Stomach smooth muscle (tissue), 2 donors: ENCODE data around the gene RAMP1.
"Not testable (repeated sequence)": the region's sequence is repeated elsewhere in the genome, so short reads cannot be mapped to it uniquely, and the experiment has no call there.

Experiments
- H3K27ac ChIP-seq: one replicate; pipeline ENCODE4 v1.7.0; 2013; ENCODE audit warnings: mild to moderate bottlenecking, low read length, inconsistent platforms
- H3K27me3 ChIP-seq, 2 donors: one replicate each; pipeline ENCODE4 v1.7.0; 2013; ENCODE audit warnings: low read length in 2 of 2; ENCODE audit not compliant: insufficient read depth in 2 of 2, control insufficient read depth in 1 of 2
- H3K36me3 ChIP-seq, 2 donors: one replicate each; pipeline ENCODE4 v1.7.0; 2013; ENCODE audit warnings: low read length in 2 of 2; ENCODE audit not compliant: control insufficient read depth in 2 of 2, insufficient read depth in 2 of 2
- H3K4me1 ChIP-seq: one replicate; pipeline ENCODE4 v1.7.0; 2013; ENCODE audit warnings: low read length; ENCODE audit not compliant: control insufficient read depth, insufficient read depth
- H3K4me3 ChIP-seq, 2 donors: one replicate each; pipeline ENCODE4 v1.7.0; 2013; ENCODE audit warnings: low read length in 2 of 2
- H3K9ac ChIP-seq, 2 donors: one replicate each; pipeline ENCODE4 v1.7.0; 2013; ENCODE audit warnings: low read length in 2 of 2, mild to moderate bottlenecking in 1 of 2
- H3K9me3 ChIP-seq, 2 donors: one replicate each; pipeline ENCODE4 v1.7.0; 2013; ENCODE audit warnings: low read length in 2 of 2; ENCODE audit not compliant: control insufficient read depth in 2 of 2
- donor health status: healthy.
- donor health status: Pancreatic carcinoma.

RAMP1 gene

GRCh38 chr2:237934186-237934585 is 74.8 kb downstream of the RAMP1 start:
- Histone ChIP-seq H3K4me3 (no peak overlapping the region), H3K27ac (no peak overlapping the region), H3K9ac (no peak overlapping the region), H3K27me3 (no peaks in the 10 kb centered on the region), H3K4me1 (peaks cover 16% of the 10 kb centered on the region), H3K9me3 (no peaks in the 10 kb centered on the region), H3K36me3 (no peaks in the 10 kb centered on the region)

GRCh38 chr2:237935740-237936452 is 76.5 kb downstream of the RAMP1 start:
- no peak overlapping the region for H3K27ac ChIP-seq
- H3K4me1 ChIP-seq: peaks cover 12% of the 10 kb centered on the region
- H3K9ac ChIP-seq: no peak overlapping the region
- no peaks in the 10 kb centered on the region for H3K27me3 ChIP-seq
- no peaks in the 10 kb centered on the region for H3K36me3 ChIP-seq
- no peaks in the 10 kb centered on the region for H3K9me3 ChIP-seq
- H3K4me3 ChIP-seq: no peak overlapping the region

GRCh38 chr2:237939251-237939650 is 79.8 kb downstream of the RAMP1 start:
- Histone ChIP-seq H3K27ac (no peak overlapping the region), H3K36me3 (no peaks in the 10 kb centered on the region), H3K4me1 (no peaks in the 10 kb centered on the region), H3K4me3 (no peak overlapping the region), H3K9me3 (no peaks in the 10 kb centered on the region), H3K27me3 (no peaks in the 10 kb centered on the region), H3K9ac (no peak overlapping the region)

- no peaks in the 10 kb centered on the region for H3K36me3 ChIP-seq
- H3K9me3 ChIP-seq: no peaks in the 10 kb centered on the region
- no peak overlapping the region for H3K4me3 ChIP-seq
- H3K27me3 ChIP-seq: no peaks in the 10 kb centered on the region
- no peak overlapping the region for H3K9ac ChIP-seq
- H3K27ac ChIP-seq: no peak overlapping the region
- H3K4me1 ChIP-seq: no peaks in the 10 kb centered on the region
Observed at GRCh38 chr2:237940828-237941227, 81.4 kb downstream of the RAMP1 start.

- Histone ChIP-seq H3K36me3 (no peaks in the 10 kb centered on the region), H3K27me3 (no peaks in the 10 kb centered on the region), H3K9me3 (no peaks in the 10 kb centered on the region), H3K27ac (no peak overlapping the region), H3K4me1 (no peaks in the 10 kb centered on the region), H3K9ac (no peak overlapping the region), H3K4me3 (no peak overlapping the region)
Observed at GRCh38 chr2:237941239-237941638, 81.8 kb downstream of the RAMP1 start.

DNA sequence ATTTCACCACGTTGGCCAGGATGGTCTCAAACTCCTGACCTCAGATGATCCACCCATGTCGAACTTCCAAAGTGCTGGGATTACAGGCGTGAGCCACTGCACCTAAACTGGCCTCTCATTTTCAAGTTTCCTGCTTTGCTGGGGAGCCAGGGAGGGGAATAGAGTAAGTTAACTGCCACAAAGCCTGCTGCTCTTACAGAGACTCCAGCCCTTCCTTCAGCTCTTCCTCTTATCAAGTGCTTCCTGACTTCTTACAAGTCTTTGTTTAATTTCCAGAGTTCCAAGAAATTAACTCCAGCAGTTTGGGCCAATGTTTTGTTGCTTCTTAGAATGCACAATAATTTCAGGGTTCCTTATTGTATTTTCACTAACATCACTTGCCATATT is 83.1 kb downstream of the RAMP1 start:
- Histone ChIP-seq H3K4me1 (no peaks in the 10 kb centered on the region), H3K9me3 (no peaks in the 10 kb centered on the region), H3K9ac (no peak overlapping the region), H3K4me3 (no peak overlapping the region), H3K27ac (no peak overlapping the region), H3K36me3 (no peaks in the 10 kb centered on the region), H3K27me3 (no peaks in the 10 kb centered on the region)

DNA sequence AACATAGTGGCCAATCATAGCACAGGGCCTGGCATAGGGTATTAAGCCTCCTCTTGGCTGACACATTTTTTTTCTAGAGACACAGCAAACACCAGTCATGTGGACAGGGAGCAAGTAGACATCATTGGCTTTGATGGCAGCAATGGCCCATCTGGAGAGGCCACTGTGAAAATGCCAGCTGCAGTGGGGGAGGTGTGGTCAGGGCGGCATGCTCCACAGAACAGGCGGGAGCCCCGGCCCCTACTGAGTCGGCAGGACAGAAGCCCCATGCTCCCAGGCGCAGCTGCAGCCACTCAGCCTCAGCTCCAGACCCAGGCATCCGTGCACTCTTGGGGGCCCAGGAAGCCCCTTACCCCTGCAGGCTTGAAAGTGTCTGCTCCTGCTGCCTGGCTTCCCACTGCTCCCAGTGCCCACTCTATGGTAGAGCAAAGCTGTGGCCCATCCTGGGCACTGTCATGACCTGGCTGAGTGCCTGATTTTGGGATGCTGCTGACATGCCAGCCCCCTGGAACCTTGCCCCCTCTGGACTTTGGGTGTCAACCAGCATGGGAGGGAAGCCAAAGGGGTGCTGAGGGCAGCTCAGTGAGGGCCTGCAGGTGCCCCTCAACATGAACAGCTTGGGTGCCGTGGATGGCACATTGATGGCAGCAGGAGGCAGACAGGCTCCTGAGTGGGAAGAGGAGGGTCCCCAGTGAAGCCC is 84.1 kb downstream of the RAMP1 start:
- H3K9me3 ChIP-seq: no peaks in the 10 kb centered on the region

GRCh38 chr2:237944302-237944701 is 84.9 kb downstream of the RAMP1 start:
- Histone ChIP-seq H3K9ac (no peak overlapping the region), H3K4me3 (no peak overlapping the region), H3K27ac (no peak overlapping the region), H3K4me1 (no peaks in the 10 kb centered on the region), H3K27me3 (no peaks in the 10 kb centered on the region), H3K36me3 (no peaks in the 10 kb centered on the region), H3K9me3 (no peaks in the 10 kb centered on the region)

More for the DNA sequence above, 84.1 kb downstream of the RAMP1 start:
- Histone ChIP-seq H3K27ac (no peak overlapping the region), H3K27me3 (no peaks in the 10 kb centered on the region), H3K4me3 (no peak overlapping the region), H3K9ac (no peak overlapping the region), H3K4me1 (no peaks in the 10 kb centered on the region), H3K36me3 (no peaks in the 10 kb centered on the region)

GRCh38 chr2:237946423-237946822 is 87.0 kb downstream of the RAMP1 start:
- Histone ChIP-seq H3K9ac (no peak overlapping the region), H3K27me3 (no peaks in the 10 kb centered on the region), H3K9me3 (no peaks in the 10 kb centered on the region), H3K36me3 (no peaks in the 10 kb centered on the region), H3K27ac (no peak overlapping the region), H3K4me1 (no peaks in the 10 kb centered on the region), H3K4me3 (no peak overlapping the region)

DNA sequence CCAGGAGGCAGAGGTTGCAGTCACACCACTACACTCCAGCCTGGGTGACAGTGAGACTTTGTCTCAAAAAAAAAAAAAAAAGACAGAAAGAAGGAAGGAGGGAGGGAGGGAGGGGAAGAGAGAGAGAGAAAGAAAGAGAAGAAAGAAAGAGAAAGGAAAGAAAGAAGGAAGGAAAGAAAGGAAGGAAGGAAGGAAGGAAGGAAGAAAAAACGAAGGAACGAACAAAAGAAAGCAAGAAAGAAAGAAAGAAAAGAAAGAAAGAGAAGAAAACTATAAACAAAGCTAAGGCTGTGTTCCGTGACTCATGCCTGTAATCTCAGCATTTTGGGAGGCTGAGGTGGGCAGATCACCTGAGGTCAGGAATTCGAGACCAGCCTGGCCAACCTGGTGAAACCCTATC is 91.9 kb downstream of the RAMP1 start:
- not testable (repeated sequence) for H3K4me3 ChIP-seq, H3K9me3 ChIP-seq, H3K4me1 ChIP-seq, H3K36me3 ChIP-seq, H3K9ac ChIP-seq, H3K27ac ChIP-seq
- peaks cover 13 to 16% of the 10 kb centered on the region in 2 donors for H3K27me3 ChIP-seq

DNA sequence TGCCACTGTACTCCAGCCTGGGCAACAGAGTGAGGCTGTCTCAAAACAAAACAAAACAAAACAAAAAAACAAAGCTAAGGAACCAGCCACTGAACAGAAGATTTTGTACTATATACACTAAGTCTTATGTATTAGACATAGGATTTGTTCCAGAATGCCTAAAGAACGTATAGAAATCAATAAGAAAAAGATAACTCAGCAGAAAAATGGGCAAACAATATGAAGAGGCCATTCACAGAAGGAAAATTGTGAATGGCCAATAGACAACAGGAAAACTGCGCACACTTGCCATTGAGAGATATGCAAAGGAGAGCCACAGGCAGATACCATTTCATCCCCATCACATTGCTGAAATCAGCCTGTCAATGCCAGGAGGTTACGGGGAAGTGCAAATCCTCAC is 92.5 kb downstream of the RAMP1 start:
- Histone ChIP-seq H3K27me3 (peaks cover 13 to 16% of the 10 kb centered on the region in 2 donors), H3K9ac (no peak overlapping the region), H3K27ac (no peak overlapping the region), H3K36me3 (no peaks in the 10 kb centered on the region), H3K9me3 (no peaks in the 10 kb centered on the region), H3K4me3 (no peak overlapping the region), H3K4me1 (peaks cover 6% of the 10 kb centered on the region)
